ENCODE results near the gene NCKIPSD. TPM values are rescaled to one million over a fixed set of nuclear protein-coding genes. Genes with fewer than 3 reads are reported as not detected.

Gene NCKIPSD
- total and polyA plus RNA-seq, 7 donors = 7.7 to 29.3 (median 17.7) TPM

- Histone ChIP-seq H3K27me3 (no peaks in the 10 kb centered on the region), H3K36me3 (peaks cover 0 to 30% (median 7%) of the 10 kb centered on the region in 4 donors), H3K9me3 (no peaks in the 10 kb centered on the region), H3K4me3 (no peak overlapping the region), H3K27ac (no peak overlapping the region), H3K4me1 (peaks cover 0 to 31% (median 11%) of the 10 kb centered on the region in 4 donors)
- intact Hi-C loops (cut with DNase I) = no loop called here
- no peak for DNase-seq
- TF ChIP-seq EP300 (IDR thresholded peaks at IDR 0.05) = no peak
- TF ChIP-seq POLR2AphosphoS5 (IDR thresholded peaks at IDR 0.05) = no peak
- TF ChIP-seq CTCF (IDR thresholded peaks at IDR 0.05) = no peak
- TF ChIP-seq POLR2A (IDR thresholded peaks at IDR 0.05) = no peak
- 85 to 90% methylated on average over 6 of the region's 6 CpGs for WGBS, 2 donors
Measured at GRCh38 chr3:48702320-48702920, 16.7 kb upstream of the NCKIPSD start.

GRCh38 chr3:48700731-48701405 is 15.2 kb upstream of the NCKIPSD start:
- Histone ChIP-seq H3K27me3 (no peaks in the 10 kb centered on the region), H3K36me3 (peaks cover 0 to 24% (median 5%) of the 10 kb centered on the region in 4 donors), H3K9me3 (no peaks in the 10 kb centered on the region), H3K4me1 (peaks cover 0 to 36% (median 13%) of the 10 kb centered on the region in 4 donors), H3K4me3 (no peak overlapping the region), H3K27ac (no peak overlapping the region)
- WGBS, 2 donors = 59 to 86% methylated on average over 11 of the region's 11 CpGs
- intact Hi-C loops (cut with DNase I) = no loop called here
- TF ChIP-seq EP300 (IDR thresholded peaks at IDR 0.05) = no peak
- TF ChIP-seq POLR2A (IDR thresholded peaks at IDR 0.05) = no peak
- TF ChIP-seq CTCF (IDR thresholded peaks at IDR 0.05) = no peak
- TF ChIP-seq POLR2AphosphoS5 (IDR thresholded peaks at IDR 0.05) = no peak
- DNase-seq = no peak

- TF ChIP-seq POLR2A (IDR thresholded peaks at IDR 0.05) = no peak
- TF ChIP-seq EP300 (IDR thresholded peaks at IDR 0.05) = no peak
- WGBS, 2 donors = 83 to 93% methylated on average over 8 of the region's 8 CpGs
- H3K9me3 ChIP-seq = no peaks in the 10 kb centered on the region
- no peak overlapping the region for H3K27ac ChIP-seq
- no peaks in the 10 kb centered on the region for H3K27me3 ChIP-seq
- H3K4me3 ChIP-seq = no peak overlapping the region
- DNase-seq = no peak
- peaks cover 0 to 48% (median 29%) of the 10 kb centered on the region in 4 donors for H3K4me1 ChIP-seq
- intact Hi-C loops (cut with DNase I) = no loop called here
- H3K36me3 ChIP-seq = peaks cover 0 to 38% (median 11%) of the 10 kb centered on the region in 4 donors
Measured at GRCh38 chr3:48698891-48699290, 13.2 kb upstream of the NCKIPSD start.

- Histone ChIP-seq H3K36me3 (peaks cover 0 to 47% (median 18%) of the 10 kb centered on the region in 4 donors), H3K4me3 (no peak overlapping the region), H3K27me3 (no peaks in the 10 kb centered on the region), H3K27ac (no peak overlapping the region), H3K9me3 (no peaks in the 10 kb centered on the region), H3K4me1 (peaks cover 0 to 45% (median 28%) of the 10 kb centered on the region in 4 donors)
- TF ChIP-seq CTCF (IDR thresholded peaks at IDR 0.05) = no peak
- TF ChIP-seq EP300 (IDR thresholded peaks at IDR 0.05) = no peak
- no peak for TF ChIP-seq POLR2AphosphoS5 (IDR thresholded peaks at IDR 0.05)
- no peak for TF ChIP-seq POLR2A (IDR thresholded peaks at IDR 0.05)
- WGBS, 2 donors = 83 to 88% methylated on average over 3 of the region's 3 CpGs
- intact Hi-C loops (cut with DNase I) = no loop called here
- no peak for DNase-seq
Measured at GRCh38 chr3:48697952-48698351, 12.2 kb upstream of the NCKIPSD start.

- H3K27me3 ChIP-seq = no peaks in the 10 kb centered on the region
- TF ChIP-seq POLR2AphosphoS5 (IDR thresholded peaks at IDR 0.05) = no peak
- no peak for TF ChIP-seq POLR2A (IDR thresholded peaks at IDR 0.05)
- TF ChIP-seq CTCF (IDR thresholded peaks at IDR 0.05) = no peak
- no peak for TF ChIP-seq EP300 (IDR thresholded peaks at IDR 0.05)
- H3K9me3 ChIP-seq = no peaks in the 10 kb centered on the region
- no peak overlapping the region for H3K4me3 ChIP-seq
- peak overlapping the region in 2 of 4 donors; percentile 78 to 85 for H3K27ac ChIP-seq
- no peak for DNase-seq
- peaks cover 0 to 42% (median 27%) of the 10 kb centered on the region in 4 donors for H3K4me1 ChIP-seq
- peaks cover 11 to 61% (median 30%) of the 10 kb centered on the region in 4 donors for H3K36me3 ChIP-seq
- intact Hi-C loops (cut with DNase I) = no loop called here
Measured at GRCh38 chr3:48696601-48697000, 10.9 kb upstream of the NCKIPSD start.

Data from sigmoid colon (tissue), 7 donors.